NT2/D1 (cell line): ENCODE data around the gene MLLT3.

Experiments
- YY1 ChIP-seq: IDR thresholded peaks from 2 replicates; pipeline ENCODE4 v1.6.1; 2011; ENCODE audit not compliant: insufficient read length, insufficient read depth
- ZNF274 ChIP-seq: IDR thresholded peaks from 2 replicates; pipeline ENCODE4 v1.6.1; 2011; ENCODE audit warnings: mild to moderate bottlenecking, low read depth, low read length

DNA sequence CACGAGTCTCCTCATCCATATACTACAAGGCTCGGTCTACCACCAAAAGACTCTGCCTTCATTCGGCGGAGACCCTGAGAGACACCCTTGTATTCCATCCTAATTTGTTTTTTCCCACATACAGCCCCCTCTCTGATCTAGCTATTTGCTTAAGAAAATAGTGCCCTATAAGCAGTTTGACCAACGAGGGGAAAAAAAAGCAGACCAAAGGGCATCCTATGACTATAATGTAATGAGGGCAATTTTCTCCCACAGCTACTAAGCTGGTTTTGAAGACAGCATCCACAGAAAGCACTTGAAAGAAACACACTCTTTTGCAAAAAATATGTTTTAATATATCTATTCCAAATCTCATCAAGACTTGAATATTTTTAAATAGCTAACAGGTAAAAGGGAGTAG, 147.8 kb downstream of the MLLT3 start:
- no peak for TF ChIP-seq ZNF274
- TF ChIP-seq YY1, result no peak
